Measurements from ENCODE around the gene NT5C.

DNA sequence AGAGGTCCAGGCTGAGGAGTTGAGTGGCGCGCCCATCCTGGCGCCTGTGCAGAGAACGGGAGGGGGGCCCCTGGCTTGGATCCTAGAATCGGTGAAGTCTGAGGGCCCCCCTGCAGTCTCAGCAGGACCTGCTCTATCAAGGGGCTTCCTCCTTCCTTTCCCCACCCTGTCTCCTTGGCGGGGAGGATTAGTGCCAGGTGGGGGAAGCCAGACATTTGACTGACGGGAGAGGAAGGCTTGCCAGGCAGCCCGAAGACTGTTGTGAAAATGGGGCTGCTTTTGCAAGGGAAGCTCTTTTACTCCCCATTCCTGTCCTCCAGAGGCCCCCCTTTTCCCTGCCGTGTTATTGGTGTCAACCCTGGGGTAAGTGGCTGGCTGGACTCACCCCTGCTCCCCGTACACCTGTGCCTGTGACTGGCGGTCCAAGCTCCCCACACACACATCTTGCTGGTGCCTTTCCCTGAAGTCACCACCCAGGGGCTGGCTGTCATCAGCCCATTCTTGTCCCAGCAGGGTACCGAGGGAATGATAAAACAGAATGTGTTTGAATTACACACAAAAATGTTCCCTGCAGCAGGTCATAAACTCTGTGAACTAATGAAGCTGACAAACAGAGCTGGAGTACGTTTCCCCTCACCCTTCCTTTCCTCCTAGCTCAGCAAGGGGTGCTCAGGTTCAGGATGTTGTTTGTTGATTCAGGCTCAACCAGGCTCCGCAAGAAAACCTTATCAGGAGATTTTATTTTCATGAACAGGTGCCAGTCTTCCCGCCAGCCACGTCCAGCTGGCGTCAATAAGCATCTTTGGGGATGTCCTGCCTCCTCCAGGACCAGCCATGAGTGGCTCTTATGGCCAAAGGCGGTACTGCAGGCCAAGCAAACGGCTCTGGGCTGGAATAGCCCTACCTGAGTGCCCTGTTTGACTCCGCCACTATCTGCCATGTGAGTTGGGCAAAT, 26.1 kb downstream of the NT5C start:
- TF ChIP-seq, protein P1, sequence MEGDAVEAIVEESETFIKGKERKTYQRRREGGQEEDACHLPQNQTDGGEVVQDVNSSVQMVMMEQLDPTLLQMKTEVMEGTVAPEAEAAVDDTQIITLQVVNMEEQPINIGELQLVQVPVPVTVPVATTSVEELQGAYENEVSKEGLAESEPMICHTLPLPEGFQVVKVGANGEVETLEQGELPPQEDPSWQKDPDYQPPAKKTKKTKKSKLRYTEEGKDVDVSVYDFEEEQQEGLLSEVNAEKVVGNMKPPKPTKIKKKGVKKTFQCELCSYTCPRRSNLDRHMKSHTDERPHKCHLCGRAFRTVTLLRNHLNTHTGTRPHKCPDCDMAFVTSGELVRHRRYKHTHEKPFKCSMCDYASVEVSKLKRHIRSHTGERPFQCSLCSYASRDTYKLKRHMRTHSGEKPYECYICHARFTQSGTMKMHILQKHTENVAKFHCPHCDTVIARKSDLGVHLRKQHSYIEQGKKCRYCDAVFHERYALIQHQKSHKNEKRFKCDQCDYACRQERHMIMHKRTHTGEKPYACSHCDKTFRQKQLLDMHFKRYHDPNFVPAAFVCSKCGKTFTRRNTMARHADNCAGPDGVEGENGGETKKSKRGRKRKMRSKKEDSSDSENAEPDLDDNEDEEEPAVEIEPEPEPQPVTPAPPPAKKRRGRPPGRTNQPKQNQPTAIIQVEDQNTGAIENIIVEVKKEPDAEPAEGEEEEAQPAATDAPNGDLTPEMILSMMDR (IDR thresholded peaks at IDR 0.05; ENCODE audit: low read length), result peak; percentile 72
- no peak for TF ChIP-seq EZH2 (IDR thresholded peaks at IDR 0.05; ENCODE audit: borderline replicate concordance, low read length)

Measured in OCI-LY1 (cell line).